Prostate gland (tissue), 2 donors: ENCODE results near the gene RAB3GAP2.

Experiments
- POLR2A ChIP-seq: fragments of 450-650 bp; IDR thresholded peaks from one replicate; pipeline ENCODE4 v1.6.1; 2016; ENCODE audit warnings: antibody characterized with exemption, mild to moderate bottlenecking
- TF ChIP-seq, protein P1 (sequence below), 4 experiments: fragments of 200-600 bp in 2 of 4; fragments of 450-650 bp in 2 of 4; sonication (generic) in 2 of 4; IDR thresholded peaks; 1 replicate in 3 of 4; 2 replicates in 1 of 4; pipeline ENCODE4 v1.5.1; 2016 to 2019; ENCODE audit warnings: antibody characterized with exemption in 4 of 4, mild to moderate bottlenecking in 2 of 4, moderate library complexity in 2 of 4

DNA sequence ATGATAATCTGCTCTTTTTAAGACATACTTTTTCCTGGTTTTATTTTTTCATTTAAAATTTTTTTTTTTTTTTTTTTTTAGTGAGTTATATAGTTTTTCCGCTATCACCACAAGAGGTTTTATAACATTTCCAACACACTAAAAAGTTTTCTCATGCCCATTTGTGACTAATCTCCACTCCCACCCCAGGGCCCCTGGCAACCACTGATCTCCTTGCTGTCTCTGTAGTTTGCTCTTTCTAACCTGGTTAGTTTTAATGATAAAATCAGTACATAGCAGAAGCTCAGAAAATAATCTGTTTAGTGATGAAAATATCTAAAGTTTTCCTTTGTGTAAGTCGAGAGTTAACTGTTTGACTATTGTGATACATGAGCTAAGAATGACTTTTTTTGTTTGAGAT, 136.5 kb downstream of the RAB3GAP2 start:
- TF ChIP-seq, protein P1, sequence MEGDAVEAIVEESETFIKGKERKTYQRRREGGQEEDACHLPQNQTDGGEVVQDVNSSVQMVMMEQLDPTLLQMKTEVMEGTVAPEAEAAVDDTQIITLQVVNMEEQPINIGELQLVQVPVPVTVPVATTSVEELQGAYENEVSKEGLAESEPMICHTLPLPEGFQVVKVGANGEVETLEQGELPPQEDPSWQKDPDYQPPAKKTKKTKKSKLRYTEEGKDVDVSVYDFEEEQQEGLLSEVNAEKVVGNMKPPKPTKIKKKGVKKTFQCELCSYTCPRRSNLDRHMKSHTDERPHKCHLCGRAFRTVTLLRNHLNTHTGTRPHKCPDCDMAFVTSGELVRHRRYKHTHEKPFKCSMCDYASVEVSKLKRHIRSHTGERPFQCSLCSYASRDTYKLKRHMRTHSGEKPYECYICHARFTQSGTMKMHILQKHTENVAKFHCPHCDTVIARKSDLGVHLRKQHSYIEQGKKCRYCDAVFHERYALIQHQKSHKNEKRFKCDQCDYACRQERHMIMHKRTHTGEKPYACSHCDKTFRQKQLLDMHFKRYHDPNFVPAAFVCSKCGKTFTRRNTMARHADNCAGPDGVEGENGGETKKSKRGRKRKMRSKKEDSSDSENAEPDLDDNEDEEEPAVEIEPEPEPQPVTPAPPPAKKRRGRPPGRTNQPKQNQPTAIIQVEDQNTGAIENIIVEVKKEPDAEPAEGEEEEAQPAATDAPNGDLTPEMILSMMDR (IDR thresholded peaks at IDR 0.05) = no peak
- TF ChIP-seq POLR2A = no peak
